GM19468 (cell line): ENCODE results near the gene ZMYND11.

Experiments
- ATAC-seq: cut with Tn5 transposase; IDR thresholded peaks from one replicate; pipeline ENCODE4 v1.9.1; 2021; ENCODE audit warnings: mild to moderate bottlenecking, moderate library complexity, moderate number of reproducible peaks; ENCODE audit not compliant: unreplicated experiment; ENCODE audit errors: extremely low read depth

Gene ZMYND11

GRCh38 chr10:135132-135600 lies at the start of gene ZMYND11:
Gene ZMYND11 (plus strand): TSS chr10:135455. CDS start chr10:180013, 44,558 bp downstream.
- peak; percentile 26 for ATAC-seq

DNA sequence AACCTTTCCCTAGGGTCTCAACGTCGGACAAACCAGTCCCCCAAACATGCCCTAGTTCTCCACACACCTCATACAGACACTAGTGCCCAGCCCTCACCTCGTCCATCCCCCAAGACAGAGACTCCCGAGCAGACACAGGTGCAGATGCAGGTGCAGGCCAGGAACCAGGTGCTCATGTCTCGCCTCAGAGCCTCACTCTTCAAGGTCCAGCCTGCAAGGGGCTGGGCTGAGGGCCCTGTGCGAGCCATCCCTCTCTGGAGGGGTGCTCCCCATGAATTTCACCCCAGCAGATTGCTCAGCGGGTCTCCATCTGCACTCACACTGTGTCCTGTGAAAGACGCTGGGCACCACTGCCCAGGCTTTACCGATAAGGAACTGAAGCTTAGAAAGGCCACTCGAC lies 49.2 kb upstream of the ZMYND11 start:
- ATAC-seq: no peak

- no peak for ATAC-seq
Observed at GRCh38 chr10:87177-88080, 47.8 kb upstream of the ZMYND11 start.

GRCh38 chr10:88253-88652 lies 47.0 kb upstream of the ZMYND11 start:
- no peak for ATAC-seq

DNA sequence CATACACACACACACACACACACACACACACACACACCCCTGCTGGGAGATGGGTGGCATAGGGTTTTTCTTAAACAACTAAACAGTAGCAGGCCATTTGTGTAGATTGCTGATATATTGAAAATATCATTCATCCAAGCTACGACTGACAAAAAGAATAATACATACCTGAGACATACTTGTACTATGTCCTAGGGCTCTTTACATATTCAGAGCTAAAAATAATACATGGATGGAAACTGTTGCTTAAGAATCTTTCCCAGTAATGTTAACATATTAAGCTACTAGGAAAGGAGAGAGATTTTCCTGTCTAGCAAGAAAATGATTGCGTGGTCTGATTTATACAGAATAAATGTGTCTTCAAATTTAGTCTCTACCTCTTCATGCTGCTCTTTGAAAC lies 46.0 kb upstream of the ZMYND11 start:
- no peak for ATAC-seq

DNA sequence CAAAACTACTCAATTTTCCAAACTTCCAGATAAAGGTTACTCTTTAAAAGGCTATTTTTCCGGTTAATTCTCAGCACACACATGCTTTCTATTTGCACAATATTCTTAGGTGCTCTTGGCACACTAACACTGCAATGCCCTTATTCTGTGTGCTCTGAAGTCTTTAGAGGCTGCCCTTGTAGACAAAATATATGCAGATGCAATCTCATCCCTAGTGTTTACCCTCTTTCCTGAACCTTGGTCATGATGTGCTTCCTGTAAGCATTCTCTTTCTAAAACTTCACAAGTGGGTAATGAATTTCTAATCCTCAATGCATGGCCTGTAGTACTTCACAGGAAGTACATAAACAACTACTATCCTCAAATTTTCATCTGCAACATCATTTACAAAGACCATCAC lies 45.1 kb upstream of the ZMYND11 start:
- no peak for ATAC-seq

GRCh38 chr10:91313-91712 lies 43.9 kb upstream of the ZMYND11 start:
- no peak for ATAC-seq

DNA sequence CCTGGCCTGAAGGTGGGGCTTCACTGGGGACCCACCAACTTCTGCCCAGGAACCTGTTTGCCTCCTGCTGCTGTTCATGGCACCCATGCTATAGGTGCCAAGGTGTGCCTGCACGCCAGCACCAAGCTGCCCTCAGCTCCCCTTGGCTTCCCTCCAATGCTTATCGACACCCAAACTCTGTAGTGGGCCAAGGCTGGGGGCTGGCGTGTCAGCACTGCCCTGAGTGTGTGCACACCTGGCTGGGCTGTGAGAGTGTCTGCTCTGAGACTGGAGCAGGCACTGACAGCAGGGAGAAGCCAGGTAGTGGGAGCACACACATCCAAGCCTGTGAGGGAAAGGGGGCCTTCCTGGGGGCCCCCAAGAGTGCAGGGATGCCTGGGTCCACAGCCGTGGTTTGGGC lies 43.1 kb upstream of the ZMYND11 start:
- no peak for ATAC-seq

DNA sequence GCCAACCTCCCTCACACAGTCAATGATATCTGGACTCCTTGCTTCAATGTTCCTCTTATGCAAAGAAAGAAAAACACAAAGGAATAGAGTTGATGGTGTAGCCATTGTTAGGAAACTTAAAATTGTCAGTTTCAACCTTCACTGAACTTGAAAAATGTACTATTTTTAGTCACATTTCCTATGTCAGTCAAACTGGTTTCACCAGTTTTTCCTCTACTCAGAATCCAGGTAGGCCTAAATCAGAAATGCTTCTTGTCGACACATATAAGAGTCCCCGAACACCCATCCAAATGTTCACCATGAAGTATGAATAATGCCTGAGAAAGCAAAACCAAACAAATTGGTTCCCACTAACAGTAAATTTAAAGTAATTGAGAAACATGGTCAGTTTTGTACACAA lies 42.4 kb upstream of the ZMYND11 start:
- ATAC-seq: no peak

DNA sequence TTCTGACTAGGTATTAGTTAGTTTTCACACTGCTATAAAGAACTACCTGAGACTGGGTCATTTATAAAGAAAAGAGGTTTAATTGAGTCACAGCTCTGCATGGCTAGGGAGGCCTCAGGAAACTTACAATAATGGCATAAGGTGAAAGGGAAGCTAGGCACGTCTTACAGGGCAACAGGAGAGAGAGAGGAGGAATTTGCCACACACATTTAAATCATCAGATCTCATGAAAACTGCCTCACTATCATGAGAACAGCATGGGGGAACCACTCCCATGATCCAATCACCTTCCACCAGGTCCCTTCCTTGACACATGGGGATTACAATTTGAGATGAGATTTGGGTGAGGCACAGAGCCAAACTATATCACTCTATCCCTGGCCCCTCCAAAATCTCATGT lies 40.6 kb upstream of the ZMYND11 start:
- ATAC-seq: no peak

DNA sequence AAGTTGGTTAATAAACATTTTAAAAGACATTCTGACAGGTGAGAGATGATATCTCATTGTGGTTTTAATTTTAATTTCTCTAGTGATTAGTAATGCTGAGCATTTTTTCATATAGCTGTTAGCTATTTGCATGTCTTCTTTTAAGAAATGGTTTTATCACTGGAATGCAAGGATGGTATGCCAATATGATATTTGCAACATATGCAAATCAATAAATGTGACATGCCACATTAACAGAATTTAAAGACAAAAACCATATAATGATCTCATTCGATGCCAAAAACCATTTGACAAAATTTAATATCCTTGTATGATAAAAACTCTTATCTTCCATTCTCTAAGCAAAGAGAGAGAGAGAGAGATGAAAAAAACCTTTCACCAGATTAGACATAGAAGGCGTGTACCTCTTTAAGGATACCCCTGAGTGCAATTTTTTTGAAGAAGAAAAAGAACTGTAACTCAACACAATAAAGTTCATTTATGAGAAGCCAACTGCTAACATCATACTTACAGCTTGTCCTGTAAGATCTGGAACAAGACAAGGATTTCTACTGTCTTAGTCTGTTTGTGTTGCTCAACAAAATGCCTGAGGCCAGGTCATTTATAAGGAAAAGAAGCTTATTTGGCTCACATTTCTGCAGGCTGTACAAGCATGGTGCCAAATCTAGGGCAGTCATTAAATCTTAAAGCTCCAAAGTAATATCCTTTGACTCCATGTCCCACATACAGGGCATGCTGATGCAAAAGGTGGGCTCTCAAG lies 39.7 kb upstream of the ZMYND11 start:
- ATAC-seq: no peak

GRCh38 chr10:96466-96865 lies 38.8 kb upstream of the ZMYND11 start:
- ATAC-seq: no peak

DNA sequence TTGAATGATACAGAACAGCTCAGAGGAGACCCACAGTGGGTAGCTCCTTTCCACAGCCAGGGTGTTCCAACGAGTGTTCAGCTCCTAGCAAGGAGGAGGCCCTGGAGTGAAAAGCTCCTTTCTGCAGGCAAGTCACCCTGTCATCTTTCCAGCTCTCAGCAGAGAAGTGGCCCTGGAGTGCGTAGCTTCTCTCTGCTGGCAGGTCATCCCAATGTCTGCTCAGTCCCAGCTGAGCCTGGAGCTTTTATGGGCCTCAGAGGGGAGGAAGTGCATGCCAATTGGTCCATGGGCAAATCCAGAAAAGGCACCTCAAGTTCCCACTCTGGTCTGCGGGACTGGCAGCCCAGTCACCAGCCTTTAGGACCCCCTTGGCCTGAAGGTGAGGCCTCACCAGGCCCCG lies 30.8 kb upstream of the ZMYND11 start:
- ATAC-seq: no peak

- ATAC-seq: no peak
Observed at GRCh38 chr10:104862-105565, 30.2 kb upstream of the ZMYND11 start.

DNA sequence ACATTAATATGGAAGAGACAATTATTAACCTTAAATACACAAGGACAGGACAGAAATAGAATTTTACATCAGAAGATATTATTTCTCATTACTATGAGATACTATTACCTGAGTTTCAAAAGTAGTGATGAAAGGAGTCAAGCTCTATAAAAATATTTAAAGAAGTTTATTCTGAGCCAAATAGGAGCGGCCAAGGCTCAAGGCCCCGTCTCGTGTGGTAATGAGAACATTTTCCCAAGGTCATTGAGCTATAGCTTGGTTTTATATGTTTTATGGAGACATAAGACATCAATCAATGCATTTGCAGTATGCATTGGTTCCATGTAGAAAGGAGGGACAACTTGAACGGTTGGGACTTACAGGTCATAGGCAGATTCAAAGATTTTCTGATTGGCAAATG lies 29.4 kb upstream of the ZMYND11 start:
- ATAC-seq: no peak

DNA sequence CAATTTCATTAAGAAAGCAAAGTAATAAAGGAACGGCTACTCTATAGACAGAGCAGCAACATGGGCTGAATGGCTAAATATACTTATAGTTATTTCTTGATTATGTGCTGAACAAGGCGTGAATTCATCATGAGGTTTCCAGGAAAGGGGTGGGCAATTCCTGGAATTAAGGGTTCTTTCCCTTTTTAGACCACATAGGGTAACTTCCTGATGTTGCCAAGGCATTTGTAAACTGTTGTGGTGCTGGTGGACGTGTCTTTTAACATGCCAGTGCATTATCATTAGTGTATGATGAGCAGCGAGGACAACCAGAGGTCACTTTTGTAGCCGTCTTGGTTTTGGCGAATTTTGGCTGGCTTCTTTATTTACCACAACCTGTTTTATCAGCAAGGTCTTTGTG lies 28.5 kb upstream of the ZMYND11 start:
- no peak for ATAC-seq

- no peak for ATAC-seq
Observed at GRCh38 chr10:112246-112645, 23.0 kb upstream of the ZMYND11 start.

- no peak for ATAC-seq
Observed at GRCh38 chr10:124874-125273, 10.4 kb upstream of the ZMYND11 start.

DNA sequence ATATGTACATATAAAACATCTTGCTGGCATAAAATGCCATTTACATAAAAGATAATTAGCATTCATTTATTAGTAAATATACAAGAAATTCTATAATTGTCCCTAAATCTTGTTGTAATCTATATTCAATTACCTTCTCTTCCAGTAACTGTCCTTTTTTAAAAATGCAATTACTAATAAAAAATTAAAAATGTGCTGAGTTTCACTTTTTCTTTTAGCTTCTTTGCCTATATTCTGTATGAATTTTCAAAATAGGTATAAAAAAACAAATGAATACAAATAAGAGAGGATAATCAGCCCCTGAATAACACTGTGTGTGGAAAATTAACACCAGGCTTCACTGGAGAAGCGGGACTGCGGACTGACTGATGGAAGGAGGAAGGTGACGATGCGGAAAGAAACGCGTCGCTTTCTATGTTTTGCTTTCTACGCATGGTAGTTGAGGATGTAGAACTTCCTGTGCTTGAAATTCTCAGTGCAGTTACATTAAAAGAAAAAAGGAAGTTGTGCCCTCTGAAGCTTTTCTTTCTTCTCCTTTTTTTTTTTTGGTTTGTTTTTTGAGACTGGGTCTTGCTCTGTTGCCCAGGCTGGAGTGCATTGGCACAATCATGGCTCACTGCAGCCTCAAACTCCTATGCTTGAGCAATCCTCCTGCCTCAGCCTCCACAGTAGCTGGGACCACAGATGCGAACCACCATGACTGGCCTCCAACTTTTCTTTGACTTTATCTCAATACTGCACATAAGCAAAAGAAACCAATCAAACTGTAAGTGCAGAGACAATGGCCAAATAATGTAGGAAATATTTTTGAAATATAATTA lies 7.4 kb upstream of the ZMYND11 start:
- ATAC-seq: peak; percentile 38

DNA sequence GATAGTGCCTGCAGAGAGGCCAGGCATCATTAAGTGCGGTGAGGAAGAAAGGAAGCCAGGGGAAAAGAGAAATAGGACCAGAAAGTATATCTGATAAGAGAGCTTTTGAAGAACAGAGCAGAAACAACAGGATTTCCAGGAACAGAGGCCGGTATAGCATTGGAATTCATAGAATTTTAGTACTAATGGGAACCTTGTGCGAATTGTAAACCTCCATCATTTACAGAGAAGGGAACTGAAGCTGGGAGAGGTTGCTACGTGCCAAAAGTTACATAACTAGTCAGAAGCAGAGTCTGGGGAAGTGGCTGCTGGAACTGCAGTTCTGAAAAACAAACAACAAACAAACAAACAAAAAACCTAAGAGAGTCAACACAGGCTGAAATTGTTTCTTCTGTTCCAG lies 5.4 kb upstream of the ZMYND11 start:
- ATAC-seq: no peak
